GM23338 (cell line): ENCODE results near the gene NRP1. TPM values are rescaled to one million over a fixed set of nuclear protein-coding genes. Genes with fewer than 3 reads are reported as not detected.

ENCODE experiments used
- ATAC-seq: fragments of 200-7000 bp; cut with Tn5 transposase; 3 replicates; pipeline ENCODE4 v1.9.1; 2020
- DNase-seq: peaks from one replicate; pipeline ENCODE4 v3.0.0-alpha.2; 2015; ENCODE audit warnings: low spot score
- H2AFZ ChIP-seq: fragments of 200-600 bp; sonication (generic); 2 replicates; pipeline ENCODE4 v1.8.0; 2016; ENCODE audit warnings: antibody characterized with exemption, mild to moderate bottlenecking, moderate library complexity
- H3F3A ChIP-seq: fragments of 200-600 bp; sonication (generic); replicated peaks from 2 replicates; pipeline ENCODE4 v1.8.0; 2017; ENCODE audit warnings: antibody characterized with exemption, mixed run types, low read depth
- H3K27ac ChIP-seq: fragments of 200-600 bp; sonication (generic); 2 replicates; pipeline ENCODE4 v1.6.1; 2016; ENCODE audit warnings: low read depth
- H3K27me3 ChIP-seq: fragments of 200-600 bp; sonication (generic); 2 replicates; pipeline ENCODE4 v1.8.0; 2016; ENCODE audit warnings: mild to moderate bottlenecking, mixed run types, moderate library complexity; ENCODE audit not compliant: insufficient read depth
- H3K36me3 ChIP-seq: fragments of 200-600 bp; sonication (generic); 2 replicates; pipeline ENCODE4 v1.8.0; 2016; ENCODE audit warnings: mild to moderate bottlenecking; ENCODE audit not compliant: insufficient read depth
- H3K4me1 ChIP-seq: fragments of 200-600 bp; sonication (generic); 2 replicates; pipeline ENCODE4 v1.8.0; 2016; ENCODE audit warnings: mild to moderate bottlenecking, moderate library complexity; ENCODE audit not compliant: insufficient read depth
- H3K4me2 ChIP-seq: fragments of 200-600 bp; sonication (generic); 2 replicates; pipeline ENCODE4 v1.7.1; 2017; ENCODE audit warnings: mixed run types
- H3K4me3 ChIP-seq: fragments of 200-600 bp; sonication (generic); 2 replicates; pipeline ENCODE4 v1.6.1; 2016; ENCODE audit warnings: mixed run types
- H3K79me2 ChIP-seq: fragments of 200-600 bp; sonication (generic); replicated peaks from 2 replicates; pipeline ENCODE4 v1.8.0; 2017; ENCODE audit warnings: mild to moderate bottlenecking; ENCODE audit not compliant: insufficient read depth
- H3K9me2 ChIP-seq: fragments of 200-600 bp; sonication (generic); 2 replicates; pipeline ENCODE4 v1.8.0; 2017; ENCODE audit not compliant: insufficient read depth
- H4K20me1 ChIP-seq: fragments of 200-600 bp; sonication (generic); replicated peaks from 2 replicates; pipeline ENCODE4 v1.8.0; 2017; ENCODE audit warnings: mild to moderate bottlenecking; ENCODE audit not compliant: insufficient read depth
- H3K27ac Mint-ChIP-seq: 2 replicates; pipeline ENCODE4 v1.8.0; 2020; ENCODE audit warnings: inconsistent platforms, mild to moderate bottlenecking, moderate library complexity, mixed read lengths
- H3K27me3 Mint-ChIP-seq: 3 replicates; pipeline ENCODE4 v1.8.0; 2022; ENCODE audit warnings: low read depth, mild to moderate bottlenecking, moderate library complexity, mixed read lengths, inconsistent platforms; ENCODE audit not compliant: insufficient read depth, poor library complexity
- H3K36me3 Mint-ChIP-seq: 3 replicates; pipeline ENCODE4 v1.8.0; 2021; ENCODE audit warnings: low read depth, mild to moderate bottlenecking, inconsistent platforms, moderate library complexity, mixed read lengths
- H3K4me1 Mint-ChIP-seq: 3 replicates; pipeline ENCODE4 v1.8.0; 2020; ENCODE audit warnings: mild to moderate bottlenecking, inconsistent platforms, mixed read lengths
- H3K4me3 Mint-ChIP-seq: 3 replicates; pipeline ENCODE4 v1.8.0; 2021; ENCODE audit warnings: moderate library complexity, mild to moderate bottlenecking, inconsistent platforms, mixed read lengths
- H3K9me3 Mint-ChIP-seq: 3 replicates; pipeline ENCODE4 v1.8.0; 2020; ENCODE audit warnings: moderate library complexity, mild to moderate bottlenecking, inconsistent platforms, mixed read lengths
- CREB1 ChIP-seq: fragments of 250-450 bp; sonication (Bioruptor Pico); IDR thresholded peaks from 2 replicates; pipeline ENCODE4 v1.5.0; 2020; ENCODE audit warnings: low read depth, mild to moderate bottlenecking, moderate library complexity
- EZH2 ChIP-seq: fragments of 200-600 bp; sonication (generic); IDR thresholded peaks from one replicate; pipeline ENCODE4 v1.8.0; 2017; ENCODE audit warnings: antibody characterized with exemption, mild to moderate bottlenecking, low read depth; ENCODE audit not compliant: unreplicated experiment
- JUNB ChIP-seq: IDR thresholded peaks from one replicate; pipeline ENCODE4 v1.6.1; 2016; ENCODE audit warnings: antibody characterized with exemption; ENCODE audit not compliant: unreplicated experiment
- NANOG ChIP-seq: IDR thresholded peaks from 2 replicates; pipeline ENCODE4 v1.6.1; 2016; ENCODE audit warnings: antibody characterized with exemption, borderline replicate concordance
- POLR2AphosphoS5 ChIP-seq: IDR thresholded peaks from 2 replicates; pipeline ENCODE4 v1.6.1; 2016; ENCODE audit warnings: antibody characterized with exemption, low read depth
- REST ChIP-seq: IDR thresholded peaks from one replicate; pipeline ENCODE4 v1.6.1; 2018; ENCODE audit warnings: antibody characterized with exemption; ENCODE audit not compliant: unreplicated experiment
- STAT1 ChIP-seq: IDR thresholded peaks from one replicate; pipeline ENCODE4 v1.6.1; 2016; ENCODE audit warnings: antibody characterized with exemption; ENCODE audit not compliant: unreplicated experiment
- ZNF114 ChIP-seq: fragments of 250-450 bp; sonication (Bioruptor Pico); IDR thresholded peaks from 2 replicates; pipeline ENCODE4 v1.5.0; 2020; ENCODE audit warnings: mild to moderate bottlenecking, moderate library complexity
- ZNF331 ChIP-seq: fragments of 250-450 bp; sonication (Bioruptor Pico); IDR thresholded peaks from 2 replicates; pipeline ENCODE4 v1.5.0; 2020; ENCODE audit warnings: low read depth, mild to moderate bottlenecking, moderate library complexity
- polyA plus RNA-seq: library from polyadenylated mRNA; unstranded; fragments of >200 nt; fragmentation: Nextera tagmentation; extraction: Ambion mirVana; gene quantifications from 2 replicates; pipeline ENCODE4 v1.2.1, GENCODE V29; 2016
- total RNA-seq: library from RNA; depleted of rRNA; stranded (reverse); fragments of >200 nt; shearing (Covaris generic); gene quantifications from 2 replicates; pipeline ENCODE4 v1.2.3, GENCODE V29; 2014
- TF ChIP-seq, protein P1 (sequence below), 2 experiments: fragments of 200-600 bp in 1 of 2; sonication (generic) in 1 of 2; conservative IDR thresholded peaks; 2 replicates each; pipeline versions ENCODE4 v1.5.1 to v1.6.1; 2016 to 2017; ENCODE audit warnings: antibody characterized with exemption in 2 of 2, low read depth in 2 of 2, mild to moderate bottlenecking in 2 of 2, moderate library complexity in 1 of 2

Gene NRP1
- total and polyA plus RNA-seq, 2 experiments from 2014 or later: 2.9 to 3.5 TPM

- TF ChIP-seq JUNB: no peak
- TF ChIP-seq, protein P1, sequence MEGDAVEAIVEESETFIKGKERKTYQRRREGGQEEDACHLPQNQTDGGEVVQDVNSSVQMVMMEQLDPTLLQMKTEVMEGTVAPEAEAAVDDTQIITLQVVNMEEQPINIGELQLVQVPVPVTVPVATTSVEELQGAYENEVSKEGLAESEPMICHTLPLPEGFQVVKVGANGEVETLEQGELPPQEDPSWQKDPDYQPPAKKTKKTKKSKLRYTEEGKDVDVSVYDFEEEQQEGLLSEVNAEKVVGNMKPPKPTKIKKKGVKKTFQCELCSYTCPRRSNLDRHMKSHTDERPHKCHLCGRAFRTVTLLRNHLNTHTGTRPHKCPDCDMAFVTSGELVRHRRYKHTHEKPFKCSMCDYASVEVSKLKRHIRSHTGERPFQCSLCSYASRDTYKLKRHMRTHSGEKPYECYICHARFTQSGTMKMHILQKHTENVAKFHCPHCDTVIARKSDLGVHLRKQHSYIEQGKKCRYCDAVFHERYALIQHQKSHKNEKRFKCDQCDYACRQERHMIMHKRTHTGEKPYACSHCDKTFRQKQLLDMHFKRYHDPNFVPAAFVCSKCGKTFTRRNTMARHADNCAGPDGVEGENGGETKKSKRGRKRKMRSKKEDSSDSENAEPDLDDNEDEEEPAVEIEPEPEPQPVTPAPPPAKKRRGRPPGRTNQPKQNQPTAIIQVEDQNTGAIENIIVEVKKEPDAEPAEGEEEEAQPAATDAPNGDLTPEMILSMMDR (conservative IDR thresholded peaks at IDR 0.05; ENCODE audit: low read depth in 2 of 2): no peak
- no peak for TF ChIP-seq POLR2AphosphoS5
- no peak for TF ChIP-seq STAT1
- TF ChIP-seq ZNF331 (CRISPR knock-in tag): no peak
- TF ChIP-seq REST: no peak
Measured at GRCh38 chr10:33190406-33190805, 144.1 kb downstream of the NRP1 start (continued).

DNA sequence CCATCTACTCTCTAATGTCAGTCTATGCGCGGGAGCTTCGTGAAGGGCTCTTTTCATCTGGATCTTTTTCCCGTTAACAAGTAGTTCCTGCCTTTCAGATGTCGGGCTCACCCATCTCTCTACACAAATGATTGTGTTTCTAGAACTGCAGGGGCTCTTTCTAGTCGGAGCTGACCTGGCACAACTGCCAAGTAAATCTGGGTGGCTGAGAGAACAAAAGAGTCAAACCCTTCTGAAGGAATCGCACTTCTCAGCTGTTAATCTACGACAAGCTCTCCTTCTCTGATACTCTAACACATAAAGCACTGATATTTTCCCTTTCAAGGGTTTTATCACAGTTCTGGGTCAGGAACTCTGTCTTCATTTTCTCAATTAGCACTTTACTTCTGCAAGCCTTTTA is 144.7 kb downstream of the NRP1 start:
- no peak overlapping the region for H3K4me2 ChIP-seq
- DNase-seq: no peak
- 0 out of 2 replicates have a peak, but pooled peaks cover 5% of the 10 kb centered on the region for H3K9me2 ChIP-seq
- Mint-ChIP-seq H3K27me3 (peaks cover 2% of the 10 kb centered on the region), H3K9me3 (no peaks in the 10 kb centered on the region), H3K36me3 (no peaks in the 10 kb centered on the region), H3K4me1 (peaks cover 29% of the 10 kb centered on the region), H3K27ac (no peak overlapping the region), H3K4me3 (no peak overlapping the region)
- TF ChIP-seq NANOG (no peak), POLR2AphosphoS5 (no peak), CREB1 (CRISPR knock-in tag) (no peak), JUNB (no peak)
- ATAC-seq: no peak
- no peak overlapping the region for H2AFZ ChIP-seq
- no peak overlapping the region for H3K4me3 ChIP-seq
- no peak overlapping the region for H3K27ac ChIP-seq
- H4K20me1 ChIP-seq: no peaks in the 10 kb centered on the region
- no peaks in the 10 kb centered on the region for H3K79me2 ChIP-seq
- peaks cover 16% of the 10 kb centered on the region for H3K4me1 ChIP-seq
- no peaks in the 10 kb centered on the region for H3K36me3 ChIP-seq
- H3K27me3 ChIP-seq: no peaks in the 10 kb centered on the region
- H3F3A ChIP-seq: no peaks in the 10 kb centered on the region

DNA sequence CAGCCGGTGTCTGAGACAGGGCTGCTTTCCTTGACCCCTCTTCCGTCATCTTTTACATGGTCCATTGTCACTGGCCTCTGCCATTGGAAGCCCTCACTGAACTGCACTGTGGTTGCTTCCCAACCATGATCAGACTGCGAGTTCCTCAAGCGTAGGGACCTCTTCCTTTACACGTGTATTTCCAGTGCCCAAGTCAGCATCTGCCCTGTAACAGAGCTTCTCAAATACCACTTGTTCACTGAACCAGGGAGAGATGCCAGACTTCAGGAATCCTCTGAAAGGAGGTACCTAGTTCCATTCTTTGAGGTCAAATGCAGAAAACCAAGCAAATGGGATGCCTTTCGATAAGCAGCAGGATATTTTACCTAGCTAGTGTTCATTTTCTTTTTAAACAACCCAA is 145.1 kb downstream of the NRP1 start:
- Histone ChIP-seq H2AFZ (no peak overlapping the region), H3K36me3 (no peaks in the 10 kb centered on the region), H3K27ac (no peak overlapping the region), H3K4me3 (no peak overlapping the region), H3F3A (no peaks in the 10 kb centered on the region), H3K4me1 (peaks cover 16% of the 10 kb centered on the region), H3K4me2 (no peak overlapping the region), H3K79me2 (no peaks in the 10 kb centered on the region), H3K9me2 (0 out of 2 replicates have a peak, but pooled peaks cover 5% of the 10 kb centered on the region), H4K20me1 (no peaks in the 10 kb centered on the region), H3K27me3 (no peaks in the 10 kb centered on the region)
- DNase-seq: no peak
- H3K27ac Mint-ChIP-seq: no peak overlapping the region
- no peaks in the 10 kb centered on the region for H3K36me3 Mint-ChIP-seq
- peaks cover 29% of the 10 kb centered on the region for H3K4me1 Mint-ChIP-seq
- ATAC-seq: no peak
- no peak overlapping the region for H3K4me3 Mint-ChIP-seq
- H3K9me3 Mint-ChIP-seq: no peaks in the 10 kb centered on the region
- H3K27me3 Mint-ChIP-seq: peaks cover 2% of the 10 kb centered on the region
- TF ChIP-seq CREB1 (CRISPR knock-in tag) (no peak), EZH2 (no peak), ZNF114 (no peak), REST (no peak)
